Fibroblast of pulmonary artery (primary cell): ENCODE data around the gene COMP.

Experiments used
- DNase-seq: peaks from one replicate; pipeline ENCODE4 v3.0.0-alpha.2; 2010; ENCODE audit warnings: low read depth
- H3K4me3 ChIP-seq: replicated peaks from 2 replicates; pipeline ENCODE4 v1.5.1; 2011; ENCODE audit warnings: low read depth, mild to moderate bottlenecking, control low read depth, low read length, moderate library complexity
- TF ChIP-seq, protein P1 (sequence below): IDR thresholded peaks from 2 replicates; pipeline ENCODE4 v1.5.1; 2011; ENCODE audit warnings: mild to moderate bottlenecking, control low read depth, low read length, inconsistent platforms; ENCODE audit errors: missing control alignments

Gene COMP

DNA sequence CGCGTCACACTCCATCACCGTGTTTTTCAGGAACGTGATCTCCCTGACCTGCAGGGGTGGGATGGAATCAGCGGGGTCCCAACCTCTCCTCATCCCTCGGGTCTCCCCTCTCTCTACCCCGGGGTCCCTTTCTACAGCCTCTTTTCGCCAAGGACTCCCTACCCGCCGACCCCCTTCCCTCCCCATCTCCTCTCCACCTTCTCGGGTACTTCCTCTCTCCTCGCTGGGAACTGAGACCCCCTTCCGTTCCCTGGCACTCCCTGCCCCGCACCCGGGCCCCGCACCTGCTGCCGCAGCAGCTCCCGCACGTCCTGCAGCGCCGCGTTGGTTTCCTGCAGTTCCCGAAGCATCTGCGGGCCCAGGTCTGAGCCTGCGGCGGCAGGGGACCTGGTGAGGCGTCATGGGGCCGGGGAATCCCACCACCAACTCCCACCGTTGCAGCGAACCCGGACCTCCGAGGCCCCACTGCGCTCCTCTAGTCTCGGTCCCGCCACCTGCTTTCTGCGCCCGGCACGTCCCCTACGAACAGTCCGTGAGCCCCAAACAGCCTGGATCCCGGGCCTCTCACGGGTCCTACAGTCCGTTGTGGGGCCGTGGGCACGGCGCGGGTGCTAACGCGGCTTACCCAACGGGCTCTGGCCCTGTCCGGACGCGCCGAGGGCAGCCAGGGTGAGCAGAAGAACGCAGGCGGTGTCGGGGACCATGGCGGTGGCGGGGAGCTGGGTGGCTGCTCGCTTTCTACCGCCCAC, at the start of gene COMP:
Gene COMP (minus strand): TSS at position 740 of the 749 bp plus-strand sequence. CDS start 36 bp downstream, at position 704.
- DNase-seq: no peak
- TF ChIP-seq, protein P1, sequence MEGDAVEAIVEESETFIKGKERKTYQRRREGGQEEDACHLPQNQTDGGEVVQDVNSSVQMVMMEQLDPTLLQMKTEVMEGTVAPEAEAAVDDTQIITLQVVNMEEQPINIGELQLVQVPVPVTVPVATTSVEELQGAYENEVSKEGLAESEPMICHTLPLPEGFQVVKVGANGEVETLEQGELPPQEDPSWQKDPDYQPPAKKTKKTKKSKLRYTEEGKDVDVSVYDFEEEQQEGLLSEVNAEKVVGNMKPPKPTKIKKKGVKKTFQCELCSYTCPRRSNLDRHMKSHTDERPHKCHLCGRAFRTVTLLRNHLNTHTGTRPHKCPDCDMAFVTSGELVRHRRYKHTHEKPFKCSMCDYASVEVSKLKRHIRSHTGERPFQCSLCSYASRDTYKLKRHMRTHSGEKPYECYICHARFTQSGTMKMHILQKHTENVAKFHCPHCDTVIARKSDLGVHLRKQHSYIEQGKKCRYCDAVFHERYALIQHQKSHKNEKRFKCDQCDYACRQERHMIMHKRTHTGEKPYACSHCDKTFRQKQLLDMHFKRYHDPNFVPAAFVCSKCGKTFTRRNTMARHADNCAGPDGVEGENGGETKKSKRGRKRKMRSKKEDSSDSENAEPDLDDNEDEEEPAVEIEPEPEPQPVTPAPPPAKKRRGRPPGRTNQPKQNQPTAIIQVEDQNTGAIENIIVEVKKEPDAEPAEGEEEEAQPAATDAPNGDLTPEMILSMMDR: no peak
- H3K4me3 ChIP-seq: no peak within 1 kb of the TSS

DNA sequence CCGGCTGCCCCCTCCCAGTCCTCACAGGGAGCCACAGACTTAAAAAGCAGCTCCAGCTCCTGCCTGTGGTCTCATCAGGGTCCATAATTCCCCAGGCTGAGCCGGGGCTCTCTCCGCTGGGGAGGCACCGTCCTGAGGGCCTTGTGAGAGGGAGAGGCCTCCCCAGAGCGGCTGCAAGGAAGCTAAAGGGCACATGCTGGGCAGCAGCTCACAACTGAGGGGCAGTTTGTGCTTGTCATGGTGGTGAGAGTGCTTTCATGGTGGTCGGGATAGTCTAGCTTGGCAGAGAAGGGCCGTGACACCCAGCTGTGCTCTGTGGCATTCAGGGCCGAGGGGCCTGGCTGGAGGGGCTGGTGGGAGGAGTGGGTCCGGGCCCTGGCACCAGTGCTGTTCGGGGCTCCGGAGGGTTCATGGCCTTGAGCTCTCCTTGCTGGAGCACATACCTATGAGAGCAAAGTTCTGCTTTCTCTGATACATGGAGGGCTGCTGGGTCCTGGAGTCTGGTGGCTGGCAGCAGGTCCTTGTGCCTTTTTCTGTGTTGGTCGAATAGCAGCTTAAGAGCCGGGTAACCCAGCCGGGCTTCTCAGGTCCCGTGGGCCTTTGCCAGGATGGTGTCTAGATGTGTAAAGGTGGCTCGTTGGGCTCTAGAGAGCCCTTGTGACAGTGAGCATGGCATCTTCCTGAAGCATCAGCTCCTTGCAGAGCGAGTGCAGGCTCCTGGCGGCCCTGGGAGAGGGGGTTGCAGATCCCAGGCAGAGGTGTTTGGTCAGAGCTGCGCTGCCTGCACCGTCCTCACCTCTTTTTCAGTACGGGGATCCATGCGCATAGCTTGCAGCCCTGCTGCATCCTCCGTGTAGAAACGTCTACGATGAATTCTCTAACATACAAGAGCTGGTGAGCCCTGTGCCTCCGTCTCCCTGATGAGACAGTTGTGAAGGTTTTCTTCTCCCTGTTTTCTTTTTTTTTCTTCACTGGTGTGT, 49.5 kb upstream of the COMP start:
- no peak overlapping the region for H3K4me3 ChIP-seq
- TF ChIP-seq, protein P1: no peak
- DNase-seq: no peak

DNA sequence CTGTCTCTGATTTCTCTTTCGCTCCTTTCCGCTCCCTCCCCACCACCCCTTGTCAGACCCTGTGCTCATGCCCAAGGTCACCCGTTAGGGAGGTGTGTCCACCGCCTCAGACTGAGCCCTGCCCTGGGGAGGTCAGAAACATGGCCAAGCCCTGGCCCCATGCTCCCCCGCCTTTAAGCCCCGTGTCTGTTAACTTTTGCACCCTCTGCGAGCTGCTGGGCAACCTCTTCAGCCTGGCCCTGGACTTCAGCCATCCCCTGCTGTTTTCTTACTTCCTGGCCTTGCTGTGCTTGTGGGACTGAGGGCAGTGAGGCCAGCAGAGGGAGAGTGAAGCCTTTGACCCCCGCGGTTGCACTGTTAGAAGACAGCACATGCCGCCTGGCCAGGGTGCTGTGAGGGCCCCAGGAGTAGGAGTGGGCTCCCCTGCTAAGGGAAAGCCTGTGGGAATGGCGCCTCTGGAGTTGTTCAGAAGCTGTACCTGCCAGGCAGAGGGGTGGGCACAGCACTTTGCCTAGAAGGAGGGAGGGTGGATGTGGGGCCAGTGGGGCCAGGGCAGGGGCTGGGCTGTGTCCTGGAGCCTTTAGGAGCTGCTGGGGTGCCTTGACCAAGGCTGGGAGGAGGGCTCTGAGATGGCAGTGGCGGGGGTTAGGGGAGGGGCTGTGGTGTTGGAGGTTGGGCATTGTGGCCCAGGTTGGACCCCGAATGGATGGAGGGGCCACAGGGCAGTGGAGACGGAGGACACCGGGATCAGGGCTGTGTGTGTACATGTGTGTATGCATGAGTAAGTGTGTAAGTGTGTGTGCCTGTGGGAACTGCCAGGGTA, 48.6 kb upstream of the COMP start:
- no peak for DNase-seq
- TF ChIP-seq, protein P1: no peak
- no peak overlapping the region for H3K4me3 ChIP-seq

DNA sequence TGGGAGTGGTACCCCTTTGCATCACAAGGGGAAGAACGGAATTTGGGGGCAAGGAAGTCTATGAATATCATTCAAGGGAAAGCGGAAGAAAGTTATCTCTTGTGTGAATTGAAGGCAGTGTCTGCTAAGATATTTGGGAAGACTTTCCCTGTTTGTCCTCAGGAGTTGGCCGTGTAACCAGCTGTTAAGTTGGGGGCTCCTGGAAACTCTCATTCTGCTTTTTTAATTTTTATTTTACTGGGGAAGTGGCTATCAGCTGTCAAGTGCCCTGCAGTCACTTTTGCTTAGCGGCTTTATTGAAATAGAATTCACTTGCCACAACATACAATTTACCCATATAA, 43.5 kb upstream of the COMP start:
- peak overlapping the region; percentile 69 for H3K4me3 ChIP-seq
- DNase-seq: no peak
- TF ChIP-seq, protein P1: no peak

DNA sequence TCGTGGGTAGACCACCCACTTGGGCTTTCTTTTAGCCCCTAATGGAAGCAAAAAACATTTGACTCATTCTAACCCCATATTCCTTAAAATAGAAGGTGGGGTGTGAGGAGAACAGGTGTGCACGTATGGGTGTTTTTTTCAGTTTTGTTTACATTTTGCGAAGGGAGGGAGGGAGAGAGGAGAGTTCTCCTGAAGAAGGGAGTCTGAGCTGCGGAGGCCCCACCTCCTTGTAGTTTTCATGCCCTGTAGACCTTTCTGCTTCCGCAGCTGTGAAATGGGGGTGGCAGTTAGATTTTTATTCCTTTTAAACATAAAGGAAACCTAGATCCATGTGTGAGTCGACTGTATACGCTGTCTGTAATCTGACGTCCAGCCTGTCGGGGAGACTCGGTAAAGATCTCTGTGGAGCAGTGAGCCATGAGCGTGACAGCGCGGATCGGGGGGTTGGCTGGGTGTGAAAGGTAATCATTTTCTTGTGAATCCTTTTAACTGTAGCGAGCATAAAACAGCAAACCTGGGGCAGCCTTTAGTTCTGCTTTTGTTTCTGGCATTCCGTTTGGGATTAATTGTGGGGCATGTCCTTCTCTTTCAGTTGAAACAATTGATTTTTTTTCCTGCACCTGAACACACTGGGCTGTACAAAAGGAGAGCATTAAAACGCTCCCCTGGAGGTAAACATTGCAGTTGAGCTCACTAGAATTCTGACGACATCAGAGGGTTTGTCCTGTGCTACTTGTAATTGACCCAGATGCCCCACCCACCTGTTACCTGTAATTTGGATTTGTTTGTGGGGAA, 42.9 kb upstream of the COMP start:
- TF ChIP-seq, protein P1: no peak
- peak overlapping the region; percentile 69 for H3K4me3 ChIP-seq
- no peak for DNase-seq

DNA sequence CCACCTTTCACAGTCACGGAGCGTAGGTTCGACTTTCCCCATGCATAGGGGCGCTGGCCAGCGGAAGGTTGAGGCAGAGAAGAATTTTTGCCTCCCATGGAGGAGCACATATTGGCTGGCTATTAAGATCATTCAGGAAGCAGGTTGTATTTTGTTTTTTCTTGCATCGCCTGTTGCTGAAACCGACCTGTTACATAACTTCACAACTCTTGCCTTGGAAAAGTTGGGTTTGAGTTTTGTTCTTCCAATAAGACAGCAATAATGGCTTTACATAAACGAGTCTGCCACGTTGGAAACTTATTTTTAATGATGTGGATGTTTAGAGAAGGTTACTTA, 42.0 kb upstream of the COMP start:
- peak overlapping the region; percentile 69 for H3K4me3 ChIP-seq
- TF ChIP-seq, protein P1: no peak
- no peak for DNase-seq
